ENCODE results near the gene TTLL1. TPM values are rescaled to one million over a fixed set of nuclear protein-coding genes. Genes with fewer than 3 reads are reported as not detected.

Gene TTLL1
- total and polyA plus RNA-seq, 2 donors (not counting 3 experiments of a cell fraction or from before 2014, with no cell fraction given), result 9.0 to 17.0 TPM

GRCh38 chr22:43008921-43009320 is 80.3 kb downstream of the TTLL1 start:
- dilution Hi-C loops (cut with MboI; ENCODE audit: extremely low pct_ligation_motif_present, low sequenced_read_pairs) (no loop called here), intact Hi-C loops (cut with micrococcal nuclease) (no loop called here)
- Histone ChIP-seq H4K20me1 (replicated peaks; ENCODE audit: control insufficient read depth, extremely low read depth, insufficient read depth, low read length) (no peaks in the 10 kb centered on the region), H3K27ac (ENCODE audit: insufficient read depth, low read depth, low read length) (no peak overlapping the region), H3K79me2 (ENCODE audit: control insufficient read depth, insufficient read depth, low read length) (peaks cover 85% of the 10 kb centered on the region), H3K4me1 (ENCODE audit: control insufficient read depth, extremely low read depth, insufficient read depth, low read length) (peaks cover 27% of the 10 kb centered on the region), H3K27me3 (ENCODE audit: control insufficient read depth in 2 of 2, insufficient read depth in 2 of 2, low read length in 2 of 2) (no peaks in the 10 kb centered on the region), H2AFZ (ENCODE audit: low read depth, low read length) (no peak overlapping the region), H3K9me1 (replicated peaks; ENCODE audit: control insufficient read depth, extremely low read depth, insufficient read depth, low read length) (no peaks in the 10 kb centered on the region), H3K36me3 (ENCODE audit: control insufficient read depth in 2 of 2, extremely low read depth in 1 of 2, insufficient read depth in 2 of 2, low read length in 2 of 2) (no peaks in the 10 kb centered on the region), H3K9ac (replicated peaks; ENCODE audit: extremely low read depth, insufficient read depth, low read length) (no peak overlapping the region), H3K4me2 (ENCODE audit: insufficient read depth, low read length) (no peak overlapping the region), H3K9me3 (replicated peaks; ENCODE audit: control insufficient read depth, insufficient read depth, low read length) (no peaks in the 10 kb centered on the region), H3K4me3 (replicated peaks in 1 of 3; ENCODE audit: insufficient read depth in 1 of 3, low read depth in 1 of 3, low read length in 3 of 3) (no peak overlapping the region)
- no peak for FAIRE-seq
- BruUV-seq (replicated peaks), result no TSS peak
- POLR2A ChIA-PET, result no interaction called here
- CTCF ChIA-PET, result interaction anchor here (1.0 kb wide), 1 partner anchor 9 kb away, joined by 3 read pairs; no protein-coding TSS in a partner anchor
- TF ChIP-seq JUN (IDR thresholded peaks at IDR 0.05; ENCODE audit: borderline replicate concordance, insufficient read depth, insufficient read length, low read depth) (no peak), FOS (IDR thresholded peaks at IDR 0.05; ENCODE audit: borderline replicate concordance, insufficient read depth, low read length) (no peak), CTCF (IDR thresholded peaks at IDR 0.05; ENCODE audit: extremely low read depth in 1 of 2, insufficient read depth in 1 of 2, low read depth in 1 of 2, low read length in 2 of 2) (no peak), MAX (IDR thresholded peaks at IDR 0.05; ENCODE audit: insufficient read depth, insufficient read length) (no peak), POLR2AphosphoS5 (IDR thresholded peaks at IDR 0.05; ENCODE audit: insufficient read depth, low read depth, low read length) (no peak), MYC (IDR thresholded peaks at IDR 0.05; ENCODE audit: low read depth, low read length) (no peak), POLR2A (IDR thresholded peaks at IDR 0.05; ENCODE audit: low read depth, low read length) (no peak), EZH2 (IDR thresholded peaks at IDR 0.05; ENCODE audit: borderline replicate concordance, low read depth, low read length, severe bottlenecking) (no peak)
- no peak for DNase-seq (ENCODE audit: low read depth, low spot score)
